ENCODE measurements around the gene SUOX.
A peak's percentile ranks its signal among the peaks of the same experiment; 100 is the strongest.
"Not testable (repeated sequence)": the region's sequence is repeated elsewhere in the genome, so short reads cannot be mapped to it uniquely, and the experiment has no call there.

Gene SUOX

GRCh38 chr12:55996715-55997534, at the start of gene SUOX:
Gene SUOX (plus strand): TSS chr12:55997276. CDS start chr12:56002222, 4,946 bp downstream.
- peak; percentile 82 for DNase-seq

DNA sequence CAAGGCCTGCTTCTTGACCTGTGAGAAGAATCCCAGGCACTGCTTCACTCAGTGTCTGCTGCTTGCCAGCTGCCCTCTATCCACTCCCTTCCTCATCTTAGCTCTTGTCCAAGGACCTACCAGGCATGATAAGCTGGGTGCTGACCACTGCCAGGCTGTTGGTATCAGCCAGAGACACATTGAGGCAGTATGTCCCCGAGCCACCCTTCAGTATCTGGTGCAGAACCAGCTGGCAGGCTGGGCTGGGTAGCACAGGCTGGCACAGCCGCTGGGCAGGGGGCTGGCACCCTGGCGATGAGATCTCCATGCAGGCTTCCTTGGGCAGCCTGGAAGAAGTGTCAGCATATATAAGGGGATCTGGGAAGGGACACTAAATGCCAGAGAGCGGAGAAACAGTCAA, 41.7 kb upstream of the SUOX start:
- no peak for DNase-seq

DNA sequence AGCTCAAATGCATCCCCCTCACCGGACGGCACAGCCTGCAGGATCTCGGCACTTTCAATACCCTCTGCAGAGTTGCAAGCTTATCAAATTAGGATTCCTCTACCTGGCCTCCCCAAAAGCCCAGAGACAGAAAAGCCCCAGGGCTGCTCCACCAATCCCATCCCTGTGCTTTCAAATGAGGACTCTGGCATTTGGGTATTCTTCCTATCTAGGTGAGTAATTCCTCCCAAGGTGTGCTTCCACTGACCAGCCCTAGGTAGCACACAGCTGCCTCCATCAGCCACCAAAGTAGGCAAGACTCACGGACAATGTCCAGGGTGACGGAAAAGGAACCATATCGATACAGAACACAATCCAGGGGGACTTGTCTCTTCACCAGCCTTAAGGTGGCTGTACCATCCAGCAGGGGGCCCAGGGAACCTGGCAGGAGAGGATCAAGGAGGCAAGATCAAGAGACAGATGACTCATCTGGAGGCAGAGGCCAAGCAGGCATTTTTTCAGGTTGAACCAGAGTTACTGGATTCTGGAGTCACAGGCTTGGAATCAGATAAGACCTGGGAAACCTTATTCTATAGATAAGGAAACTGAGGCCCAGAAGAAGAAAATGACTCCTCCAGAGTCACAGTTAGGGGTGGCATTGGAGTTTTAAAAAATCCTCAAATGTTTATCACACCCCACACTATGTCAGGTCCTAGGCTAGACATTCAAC, 41.1 kb upstream of the SUOX start:
- no peak for DNase-seq

DNA sequence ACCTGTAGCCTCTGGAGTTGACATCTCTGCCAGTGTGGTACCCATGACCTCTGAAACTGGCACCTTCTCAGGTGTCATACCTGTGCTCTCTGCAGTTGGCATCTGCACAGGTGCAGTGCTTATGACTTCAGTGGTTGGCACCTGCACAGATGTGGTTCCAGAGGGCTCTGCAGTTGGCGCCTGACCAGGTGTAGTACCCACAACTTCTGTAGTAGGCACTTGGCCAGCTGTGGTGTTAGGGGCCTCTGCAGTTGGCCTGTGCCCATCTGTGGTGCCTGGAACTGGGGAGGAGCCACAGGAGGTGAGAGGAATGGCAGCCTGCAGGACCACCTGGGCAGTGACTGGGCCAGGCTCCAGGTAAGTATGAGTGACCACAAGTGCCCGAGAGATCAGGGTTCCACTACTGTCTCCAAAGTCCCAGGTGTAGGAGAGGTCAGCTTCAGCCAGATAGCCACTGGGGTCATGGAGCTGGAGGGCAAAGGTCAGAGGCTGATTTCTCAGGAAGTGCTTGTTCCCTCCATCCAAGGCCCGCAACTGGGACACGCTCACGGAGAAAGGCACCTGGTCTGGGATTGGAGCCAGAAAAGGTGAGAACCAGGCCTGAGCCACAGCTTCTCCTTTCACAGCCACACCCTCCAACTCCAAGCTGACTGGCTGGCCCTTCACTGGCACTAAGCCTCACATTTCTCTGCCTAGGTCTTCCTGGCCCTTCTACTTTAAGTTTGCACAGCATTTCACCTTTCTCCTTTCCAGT, 39.8 kb upstream of the SUOX start:
- DNase-seq: no peak

DNA sequence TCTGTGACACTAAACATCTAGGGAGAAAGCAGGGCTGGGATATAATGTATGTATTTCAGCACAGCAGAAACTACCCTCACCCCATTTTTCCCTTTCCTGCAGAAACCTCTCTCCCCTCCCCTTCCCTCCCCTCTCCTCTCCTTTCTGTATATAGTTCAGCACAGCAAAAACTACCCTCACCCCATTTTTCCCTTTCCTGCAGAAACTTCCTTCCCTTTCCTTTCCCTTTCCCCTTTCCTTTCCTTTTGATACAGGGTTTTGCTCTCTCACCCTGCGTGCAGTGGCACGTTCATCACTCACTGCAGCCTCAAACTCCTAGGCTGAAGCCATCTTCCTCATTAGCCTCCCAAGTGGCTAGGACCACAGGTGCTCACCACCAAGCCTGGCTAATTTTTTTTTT, 33.3 kb upstream of the SUOX start:
- no peak for DNase-seq

DNA sequence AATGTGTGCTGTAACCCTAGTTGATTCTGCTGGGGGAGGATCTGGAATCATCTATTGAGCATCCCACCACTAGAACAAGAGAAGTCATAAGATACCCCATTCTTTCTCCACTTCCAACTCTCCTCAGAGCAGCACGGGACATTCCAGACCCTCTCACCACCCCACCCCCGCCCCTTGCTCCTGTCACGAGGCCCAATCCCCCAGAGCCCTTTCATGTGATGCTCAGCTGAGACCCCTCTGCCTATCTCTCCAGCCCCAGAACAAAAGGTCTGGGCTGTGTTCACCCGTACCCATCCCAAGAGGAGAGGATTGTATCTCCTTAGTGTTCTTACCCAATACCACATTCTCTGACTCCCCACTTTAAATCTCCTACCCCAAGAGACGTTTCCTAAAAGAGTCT, 31.8 kb upstream of the SUOX start:
- DNase-seq: no peak

- no peak for DNase-seq
These were observed 31.1 kb upstream of the SUOX start, which contains the start of gene PMEL for GRCh38 chr12:55965941-55966407. Gene PMEL (minus strand): TSS chr12:55966042. CDS start chr12:55966011, 31 bp downstream.

DNA sequence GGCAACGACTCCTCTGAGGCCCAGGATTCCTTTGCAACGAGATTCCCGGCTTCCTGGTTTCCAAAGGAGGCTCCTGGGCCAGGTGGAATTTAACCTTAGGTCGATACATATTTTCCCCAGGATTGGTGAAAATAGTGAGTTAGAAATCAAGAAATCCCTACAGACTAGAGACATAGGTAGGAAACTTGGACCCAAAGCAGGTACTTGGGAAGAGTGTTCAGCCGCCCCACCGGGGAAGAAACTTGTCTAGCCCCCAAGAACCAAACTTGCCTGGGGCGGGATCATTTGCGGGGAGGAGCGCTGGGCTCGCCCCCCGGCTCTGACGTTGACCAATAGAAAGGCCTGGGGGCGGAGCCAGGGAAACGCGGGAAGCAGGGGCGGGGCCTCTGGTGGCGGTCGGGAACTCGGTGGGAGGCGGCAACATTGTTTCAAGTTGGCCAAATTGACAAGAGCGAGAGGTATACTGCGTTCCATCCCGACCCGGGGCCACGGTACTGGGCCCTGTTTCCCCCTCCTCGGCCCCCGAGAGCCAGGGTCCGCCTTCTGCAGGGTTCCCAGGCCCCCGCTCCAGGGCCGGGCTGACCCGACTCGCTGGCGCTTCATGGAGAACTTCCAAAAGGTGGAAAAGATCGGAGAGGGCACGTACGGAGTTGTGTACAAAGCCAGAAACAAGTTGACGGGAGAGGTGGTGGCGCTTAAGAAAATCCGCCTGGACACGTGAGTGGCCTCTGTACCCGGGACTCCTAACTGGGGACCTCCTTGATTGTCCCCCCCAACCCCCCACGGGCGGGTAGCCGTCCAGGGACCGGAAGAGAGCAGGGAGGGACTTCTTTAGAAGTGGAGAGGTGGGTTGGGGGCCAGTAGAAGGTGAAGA, 30.4 kb upstream of the SUOX start, which contains the start of gene CDK2:
TSS of gene CDK2 (plus strand) at position 423 of the 874 bp plus-strand sequence. CDS start at position 602, 179 bp downstream.
- peak; percentile 69 for DNase-seq

GRCh38 chr12:55969356-55969755, 27.7 kb upstream of the SUOX start:
- no peak for DNase-seq

GRCh38 chr12:55970775-55971174, 26.3 kb upstream of the SUOX start:
- no peak for DNase-seq

GRCh38 chr12:55972042-55972441, 25.0 kb upstream of the SUOX start:
- DNase-seq: no peak

DNA sequence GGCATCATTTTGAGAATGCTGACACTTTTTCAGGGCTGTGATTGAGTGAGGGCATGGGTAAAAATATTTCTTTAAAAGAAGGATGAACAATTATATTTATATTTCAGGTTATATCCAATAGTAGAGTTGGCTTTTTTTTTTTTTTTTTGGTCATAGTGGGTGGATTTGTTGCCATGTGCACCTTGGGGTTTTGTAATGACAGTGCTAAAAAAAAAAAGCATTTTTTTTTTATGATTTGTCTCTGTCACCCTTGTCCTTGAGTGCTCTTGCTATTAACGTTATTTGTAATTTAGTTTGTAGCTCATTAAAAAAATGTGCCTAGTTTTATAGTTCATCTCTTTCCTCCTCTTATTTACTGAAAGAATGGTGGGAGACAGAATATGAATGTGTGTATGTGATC, 24.6 kb upstream of the SUOX start:
- no peak for DNase-seq

GRCh38 chr12:55972911-55973598, 24.0 kb upstream of the SUOX start:
- no peak for DNase-seq

- DNase-seq: peak; percentile 99
These were observed 23.3 kb upstream of the SUOX start, which contains the start of gene RAB5B for GRCh38 chr12:55973599-55974307. Gene RAB5B (plus strand): TSS chr12:55974078. CDS start chr12:55986961, 12,883 bp downstream.

GRCh38 chr12:55974308-55974730, 22.8 kb upstream of the SUOX start:
- no peak for DNase-seq

GRCh38 chr12:55978393-55978792, 18.7 kb upstream of the SUOX start:
- DNase-seq: no peak

- DNase-seq: no peak
These were observed 18.0 kb upstream of the SUOX start for GRCh38 chr12:55979069-55979468.

GRCh38 chr12:55981882-55982281, 15.2 kb upstream of the SUOX start:
- not testable (repeated sequence) for DNase-seq

DNA sequence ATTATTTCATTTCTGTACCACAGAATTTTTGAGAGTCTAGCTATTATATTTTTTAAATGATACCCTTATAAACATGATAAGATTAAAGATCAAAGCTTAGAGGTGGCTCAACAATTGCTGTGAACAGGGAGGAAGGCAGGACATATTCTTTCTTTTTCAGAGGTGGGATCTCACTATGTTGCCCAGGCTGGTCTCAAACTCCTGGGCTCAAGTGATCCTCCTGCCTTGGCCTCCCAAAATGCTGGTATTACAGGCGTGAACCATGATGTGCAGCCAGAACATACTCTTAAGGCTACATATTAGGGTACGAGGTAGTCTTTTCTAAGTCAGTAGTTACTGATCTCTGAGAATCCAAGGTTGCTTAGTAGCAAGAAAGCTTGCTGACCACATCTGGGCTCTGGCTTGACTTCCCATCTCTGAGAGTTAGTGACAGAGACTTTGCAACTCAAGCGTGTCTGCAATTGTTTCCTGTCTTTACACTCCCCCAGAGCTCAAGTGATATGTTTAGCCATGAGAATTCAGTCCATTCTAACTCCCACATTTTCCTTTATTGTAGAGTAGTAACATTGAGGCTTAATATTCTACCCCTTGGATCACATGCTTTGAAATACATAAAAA, 14.6 kb upstream of the SUOX start:
- DNase-seq: no peak

- DNase-seq: no peak
These were observed 13.7 kb upstream of the SUOX start for GRCh38 chr12:55983232-55983842.
